HEK293 (cell line): ENCODE measurements around the gene ATP8A1.

Experiments
- BCL11B ChIP-seq: fragments of 450-650 bp; formaldehyde crosslinking; IDR thresholded peaks from 2 replicates; pipeline ENCODE4 v1.5.1; 2016; ENCODE audit warnings: low read depth, missing biosample characterization, missing genetic modification characterization
- MZF1 ChIP-seq: fragments of 450-650 bp; formaldehyde crosslinking; IDR thresholded peaks from 2 replicates; pipeline ENCODE4 v1.5.1; 2017; ENCODE audit warnings: missing biosample characterization, missing genetic modification characterization, borderline replicate concordance
- REPIN1 ChIP-seq: fragments of 450-650 bp; formaldehyde crosslinking; IDR thresholded peaks from 2 replicates; pipeline ENCODE4 v1.5.1; 2017; ENCODE audit warnings: missing biosample characterization, missing genetic modification characterization, low read depth
- SETDB1 ChIP-seq: IDR thresholded peaks from one replicate; pipeline ENCODE4 v1.6.1; 2017; ENCODE audit warnings: mild to moderate bottlenecking, low read length, moderate library complexity, mixed read lengths; ENCODE audit not compliant: insufficient read length
- ZBTB8A ChIP-seq: fragments of 450-650 bp; formaldehyde crosslinking; IDR thresholded peaks from 2 replicates; pipeline ENCODE4 v1.5.1; 2016; ENCODE audit warnings: missing biosample characterization, missing genetic modification characterization
- ZNF423 ChIP-seq: fragments of 450-650 bp; formaldehyde crosslinking; IDR thresholded peaks from 2 replicates; pipeline ENCODE4 v1.5.1; 2016; ENCODE audit warnings: missing biosample characterization, missing genetic modification characterization
- ZNF558 ChIP-seq: fragments of 450-650 bp; formaldehyde crosslinking; IDR thresholded peaks from 2 replicates; pipeline ENCODE4 v1.5.1; 2016; ENCODE audit warnings: missing biosample characterization, missing genetic modification characterization
- ZNF677 ChIP-seq: fragments of 450-650 bp; IDR thresholded peaks from 2 replicates; pipeline ENCODE4 v1.5.0; 2018; ENCODE audit warnings: missing biosample characterization, mild to moderate bottlenecking, missing genetic modification characterization, moderate library complexity
- TF ChIP-seq, protein P1 (sequence below): fragments of 450-650 bp; formaldehyde crosslinking; IDR thresholded peaks from 2 replicates; pipeline ENCODE4 v1.5.1; 2016; ENCODE audit warnings: missing biosample characterization, missing genetic modification characterization
- TF ChIP-seq, protein P2 (sequence below): fragments of 450-650 bp; formaldehyde crosslinking; IDR thresholded peaks from 2 replicates; pipeline ENCODE4 v1.5.1; 2016; ENCODE audit warnings: missing biosample characterization, missing genetic modification characterization

DNA sequence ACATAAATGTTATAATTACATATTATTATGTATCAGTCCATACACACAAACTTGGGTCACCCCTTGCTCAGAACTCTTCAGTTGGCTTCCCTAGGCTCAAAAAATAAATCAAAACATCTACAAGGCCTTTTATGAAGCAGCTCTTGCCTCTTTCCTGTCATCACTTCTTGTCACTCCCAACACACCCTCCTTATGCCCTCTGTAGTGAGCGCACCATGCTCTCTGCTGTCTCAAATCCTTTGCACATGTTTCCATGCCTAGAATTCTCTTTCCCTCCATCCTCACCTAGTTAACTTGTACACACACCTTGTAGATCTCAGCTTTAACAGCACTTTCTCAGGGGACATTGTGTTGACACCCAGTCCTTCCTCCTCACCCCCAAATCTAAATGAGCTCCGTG is 53.0 kb downstream of the ATP8A1 start:
- TF ChIP-seq, protein P1, sequence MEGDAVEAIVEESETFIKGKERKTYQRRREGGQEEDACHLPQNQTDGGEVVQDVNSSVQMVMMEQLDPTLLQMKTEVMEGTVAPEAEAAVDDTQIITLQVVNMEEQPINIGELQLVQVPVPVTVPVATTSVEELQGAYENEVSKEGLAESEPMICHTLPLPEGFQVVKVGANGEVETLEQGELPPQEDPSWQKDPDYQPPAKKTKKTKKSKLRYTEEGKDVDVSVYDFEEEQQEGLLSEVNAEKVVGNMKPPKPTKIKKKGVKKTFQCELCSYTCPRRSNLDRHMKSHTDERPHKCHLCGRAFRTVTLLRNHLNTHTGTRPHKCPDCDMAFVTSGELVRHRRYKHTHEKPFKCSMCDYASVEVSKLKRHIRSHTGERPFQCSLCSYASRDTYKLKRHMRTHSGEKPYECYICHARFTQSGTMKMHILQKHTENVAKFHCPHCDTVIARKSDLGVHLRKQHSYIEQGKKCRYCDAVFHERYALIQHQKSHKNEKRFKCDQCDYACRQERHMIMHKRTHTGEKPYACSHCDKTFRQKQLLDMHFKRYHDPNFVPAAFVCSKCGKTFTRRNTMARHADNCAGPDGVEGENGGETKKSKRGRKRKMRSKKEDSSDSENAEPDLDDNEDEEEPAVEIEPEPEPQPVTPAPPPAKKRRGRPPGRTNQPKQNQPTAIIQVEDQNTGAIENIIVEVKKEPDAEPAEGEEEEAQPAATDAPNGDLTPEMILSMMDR, result no peak
- TF ChIP-seq REPIN1, result no peak
- no peak for TF ChIP-seq ZNF423
- no peak for TF ChIP-seq SETDB1
- no peak for TF ChIP-seq ZNF677 (tag by site-specific recombination)
- TF ChIP-seq, protein P2, sequence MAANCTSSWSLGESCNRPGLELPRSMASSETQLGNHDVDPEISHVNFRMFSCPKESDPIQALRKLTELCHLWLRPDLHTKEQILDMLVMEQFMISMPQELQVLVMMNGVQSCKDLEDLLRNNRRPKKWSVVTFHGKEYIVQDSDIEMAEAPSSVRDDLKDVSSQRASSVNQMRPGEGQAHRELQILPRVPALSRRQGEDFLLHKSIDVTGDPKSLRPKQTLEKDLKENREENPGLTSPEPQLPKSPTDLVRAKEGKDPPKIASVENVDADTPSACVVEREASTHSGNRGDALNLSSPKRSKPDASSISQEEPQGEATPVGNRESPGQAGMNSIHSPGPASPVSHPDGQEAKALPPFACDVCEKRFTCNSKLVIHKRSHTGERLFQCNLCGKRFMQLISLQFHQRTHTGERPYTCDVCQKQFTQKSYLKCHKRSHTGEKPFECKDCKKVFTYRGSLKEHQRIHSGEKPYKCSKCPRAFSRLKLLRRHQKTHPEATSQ (tag by site-specific recombination), result no peak
- TF ChIP-seq ZNF558 (tag by site-specific recombination), result no peak
- TF ChIP-seq BCL11B, result no peak
- no peak for TF ChIP-seq MZF1
- no peak for TF ChIP-seq ZBTB8A (tag by site-specific recombination)
